Stimulated activated CD8-positive, alpha-beta memory T cell treated with anti-CD3 and anti-CD28 coated beads, Interleukin-4, amount 100 ng/mL, for 4 hours (primary cell): ENCODE measurements around the gene NECAB3.
A peak's percentile ranks its signal among the peaks of the same experiment; 100 is the strongest.

Experiments
- DNase-seq, 2 donors: peaks; one replicate each; pipeline ENCODE4 v3.0.0-alpha.2; 2020; ENCODE audit warnings: low read depth in 2 of 2, low spot score in 1 of 2

NECAB3 gene

GRCh38 chr20:33677991-33678702 is 3.9 kb upstream of the NECAB3 start:
- DNase-seq, result no peak

- DNase-seq, result no peak
Observed at GRCh38 chr20:33676652-33677645, 2.7 kb upstream of the NECAB3 start.

- no peak for DNase-seq
Observed at GRCh38 chr20:33676121-33676520, 1.9 kb upstream of the NECAB3 start.

- no peak for DNase-seq
Observed at GRCh38 chr20:33675136-33675959, 1.1 kb upstream of the NECAB3 start.

- no peak for DNase-seq
Observed at GRCh38 chr20:33673410-33674293, 576 bp downstream of the NECAB3 start.

- no peak for DNase-seq
Observed at GRCh38 chr20:33673114-33673409, 1.2 kb downstream of the NECAB3 start.

GRCh38 chr20:33672426-33673113 is 1.7 kb downstream of the NECAB3 start:
- no peak for DNase-seq

GRCh38 chr20:33671573-33672288 is 2.5 kb downstream of the NECAB3 start:
- no peak for DNase-seq

GRCh38 chr20:33670715-33671499 is 3.3 kb downstream of the NECAB3 start:
- DNase-seq, result no peak

- no peak for DNase-seq
Observed at GRCh38 chr20:33669873-33670640, 4.2 kb downstream of the NECAB3 start.

GRCh38 chr20:33669224-33669623 is 5.0 kb downstream of the NECAB3 start:
- no peak for DNase-seq

- no peak for DNase-seq
Observed at GRCh38 chr20:33668466-33669155, 5.6 kb downstream of the NECAB3 start.

- peak in 1 of 2 donors; percentile 49 for DNase-seq
Observed at GRCh38 chr20:33667676-33668465, 6.4 kb downstream of the NECAB3 start.

GRCh38 chr20:33667245-33667675 is 7.0 kb downstream of the NECAB3 start:
- no peak for DNase-seq

- DNase-seq, result peak; percentile 50 to 68
Observed at GRCh38 chr20:33666293-33667244, 7.7 kb downstream of the NECAB3 start, which contains the start of gene ACTL10. Gene ACTL10 (plus strand): TSS chr20:33666943. CDS start chr20:33667498, 555 bp downstream.
